Caco-2 (cell line): ENCODE results near the gene SRPK2. TPM values are rescaled to one million over a fixed set of nuclear protein-coding genes. Genes with fewer than 3 reads are reported as not detected.
"Not testable (repeated sequence)": the region's sequence is repeated elsewhere in the genome, so short reads cannot be mapped to it uniquely, and the experiment has no call there.

Source experiments
- BruUV-seq: library from RNA; stranded (reverse); fragments of 400-500 nt; replicated peaks from 2 replicates; lab custom pipeline; 2021; lab: Mats Ljungman, UMichigan
- CTCF ChIA-PET: fragments of 300-600 bp; sonication (Branson Sonifier 250); formaldehyde crosslinking; loops from one replicate; lab custom pipeline; 2022; ENCODE audit warnings: antibody characterized with exemption; lab: Charles Lee
- POLR2A ChIA-PET: fragments of 300-600 bp; sonication (Branson Sonifier 250); formaldehyde crosslinking; loops from one replicate; lab custom pipeline; 2022; ENCODE audit warnings: antibody characterized with exemption; lab: Charles Lee
- DNase-seq, 2 experiments: peaks; one replicate each; pipeline versions ENCODE4 v3.0.0 to v3.0.0-alpha.2; 2020 to 2022
- H3K27me3 ChIP-seq: replicated peaks from 2 replicates; pipeline ENCODE4 v1.6.0; 2011; ENCODE audit warnings: low read length; ENCODE audit not compliant: control insufficient read depth, insufficient read depth
- H3K36me3 ChIP-seq: 2 replicates; pipeline ENCODE4 v1.5.1; 2011; ENCODE audit warnings: low read length; ENCODE audit not compliant: control insufficient read depth, insufficient read depth
- H3K4me1 ChIP-seq: fragments of 250-450 bp; sonication (Bioruptor Pico); 2 replicates; pipeline ENCODE4 v1.5.1; 2020; ENCODE audit warnings: mild to moderate bottlenecking
- H3K4me3 ChIP-seq: 2 replicates; pipeline ENCODE4 v1.5.1; 2011; ENCODE audit warnings: low read depth, mild to moderate bottlenecking, control low read depth, low read length
- H3K9me3 ChIP-seq: fragments of 250-450 bp; sonication (Bioruptor Pico); 2 replicates; pipeline ENCODE4 v1.5.1; 2020; ENCODE audit warnings: mild to moderate bottlenecking, moderate library complexity
- H3K27ac Mint-ChIP-seq: one replicate; pipeline ENCODE4 v1.8.0; 2022; ENCODE audit warnings: mixed read lengths; ENCODE audit not compliant: unreplicated experiment
- H3K27me3 Mint-ChIP-seq: one replicate; pipeline ENCODE4 v1.8.0; 2022; ENCODE audit warnings: mixed read lengths; ENCODE audit not compliant: insufficient read depth, unreplicated experiment
- H3K36me3 Mint-ChIP-seq: one replicate; pipeline ENCODE4 v1.8.0; 2022; ENCODE audit warnings: mild to moderate bottlenecking, mixed read lengths; ENCODE audit not compliant: insufficient read depth, unreplicated experiment
- H3K4me1 Mint-ChIP-seq: one replicate; pipeline ENCODE4 v1.8.0; 2022; ENCODE audit warnings: low read depth, mixed read lengths; ENCODE audit not compliant: unreplicated experiment
- H3K4me3 Mint-ChIP-seq: one replicate; pipeline ENCODE4 v1.8.0; 2022; ENCODE audit warnings: mild to moderate bottlenecking, moderate library complexity, mixed read lengths; ENCODE audit not compliant: unreplicated experiment
- H3K9me3 Mint-ChIP-seq: one replicate; pipeline ENCODE4 v1.8.0; 2022; ENCODE audit warnings: mixed read lengths; ENCODE audit not compliant: unreplicated experiment
- CTCF ChIP-seq, 2 experiments: fragments of 200-600 bp in 1 of 2; IDR thresholded peaks; 1 replicate in 1 of 2; 2 replicates in 1 of 2; pipeline versions ENCODE4 v1.5.1 to v1.8.0; 2011 to 2022; ENCODE audit warnings: antibody characterized with exemption in 1 of 2, control low read depth in 1 of 2, inconsistent platforms in 1 of 2, low read depth in 1 of 2, low read length in 1 of 2, mild to moderate bottlenecking in 1 of 2, moderate library complexity in 1 of 2; ENCODE audit not compliant: insufficient read depth in 1 of 2, severe bottlenecking in 1 of 2, unreplicated experiment in 1 of 2
- intact Hi-C: fragments of 100-400 bp; cut with micrococcal nuclease; formaldehyde crosslinking; loops from one replicate; pipeline ENCODE4 v1.10.0; 2022; ENCODE audit not compliant: unreplicated experiment
- total RNA-seq: library from RNA; stranded (reverse); gene quantifications from 2 replicates; pipeline ENCODE4 v1.2.3, GENCODE V29; 2022

Gene SRPK2
- total RNA-seq, 1 experiment from 2014 or later: 39.9 TPM

DNA sequence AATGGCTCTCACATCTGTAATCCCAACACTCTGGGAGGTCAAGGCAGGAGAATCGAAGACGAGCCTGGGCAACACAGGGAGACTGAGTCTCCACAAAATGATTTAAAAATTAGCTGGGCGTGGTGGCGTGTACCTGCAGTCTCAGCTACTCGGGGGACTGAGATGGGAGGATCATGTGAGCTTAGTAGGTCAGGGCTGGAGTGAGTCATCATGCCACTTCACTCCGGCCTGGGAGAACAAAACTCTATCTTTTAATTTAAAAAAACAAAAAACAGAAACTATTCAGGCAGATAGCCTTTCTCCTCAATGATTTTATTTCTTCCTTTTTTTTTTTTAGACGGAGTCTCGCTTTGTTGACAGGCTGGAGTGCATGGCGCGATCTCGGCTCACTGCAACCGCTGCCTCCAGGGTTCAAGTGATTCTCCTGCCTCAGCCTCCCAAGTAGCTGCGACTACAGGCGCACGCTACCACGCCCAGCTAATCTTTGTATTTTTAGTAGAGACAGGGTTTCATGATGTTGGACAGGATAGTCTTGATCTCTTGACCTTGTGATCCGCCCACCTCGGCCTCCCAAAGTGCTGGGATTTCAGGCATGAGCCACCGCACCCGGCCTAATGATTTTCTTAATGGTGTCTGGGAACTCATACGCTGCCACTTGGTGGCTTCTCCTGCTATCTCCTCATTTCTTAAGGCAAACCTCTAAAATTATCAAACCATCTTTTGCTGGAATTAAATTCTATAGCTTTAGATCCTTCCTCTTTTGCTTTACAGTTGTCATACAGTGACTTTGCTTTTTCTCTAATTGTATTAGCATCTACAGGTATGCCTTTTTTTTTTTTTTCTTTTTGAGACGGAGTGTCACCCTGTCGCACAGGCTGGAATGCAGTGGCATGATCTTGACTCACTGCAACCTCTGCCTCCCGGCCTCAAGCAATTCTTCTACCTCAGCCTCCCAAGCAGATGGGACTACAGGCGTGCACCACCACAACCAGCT is 22.9 kb downstream of the SRPK2 start:
- H3K9me3 Mint-ChIP-seq: no peaks in the 10 kb centered on the region
- ChIA-PET POLR2A (no interaction called here), CTCF (no interaction called here)
- no peaks in the 10 kb centered on the region for H3K27me3 Mint-ChIP-seq
- no TSS peak for BruUV-seq
- H3K4me3 Mint-ChIP-seq: no peak overlapping the region
- DNase-seq: no peak
- no peaks in the 10 kb centered on the region for H3K27me3 ChIP-seq
- no peak overlapping the region for H3K4me3 ChIP-seq
- no peaks in the 10 kb centered on the region for H3K36me3 ChIP-seq
- no peak for TF ChIP-seq CTCF (IDR thresholded peaks at IDR 0.05; ENCODE audit: insufficient read depth in 1 of 2, low read depth in 1 of 2, low read length in 1 of 2, severe bottlenecking in 1 of 2, unreplicated experiment in 1 of 2)
- H3K4me1 ChIP-seq: peaks cover 15% of the 10 kb centered on the region
- no peaks in the 10 kb centered on the region for H3K4me1 Mint-ChIP-seq
- H3K27ac Mint-ChIP-seq: no peak overlapping the region
- intact Hi-C loops: no loop called here
- no peaks in the 10 kb centered on the region for H3K9me3 ChIP-seq
- peaks cover 8% of the 10 kb centered on the region for H3K36me3 Mint-ChIP-seq

- H3K36me3 ChIP-seq: no peaks in the 10 kb centered on the region
- TF ChIP-seq CTCF (IDR thresholded peaks at IDR 0.05; ENCODE audit: insufficient read depth in 1 of 2, low read depth in 1 of 2, low read length in 1 of 2, severe bottlenecking in 1 of 2, unreplicated experiment in 1 of 2): no peak
- Mint-ChIP-seq H3K9me3 (no peaks in the 10 kb centered on the region), H3K4me3 (no peak overlapping the region), H3K36me3 (peaks cover 8% of the 10 kb centered on the region), H3K27me3 (no peaks in the 10 kb centered on the region), H3K27ac (no peak overlapping the region), H3K4me1 (no peaks in the 10 kb centered on the region)
- no peak overlapping the region for H3K4me3 ChIP-seq
- H3K27me3 ChIP-seq: no peaks in the 10 kb centered on the region
- DNase-seq: no peak
- CTCF ChIA-PET: no interaction called here
- no peaks in the 10 kb centered on the region for H3K9me3 ChIP-seq
- intact Hi-C loops: no loop called here
- POLR2A ChIA-PET: no interaction called here
- H3K4me1 ChIP-seq: peaks cover 15% of the 10 kb centered on the region
- BruUV-seq: no TSS peak
Observed at GRCh38 chr7:105364684-105365083, 24.0 kb downstream of the SRPK2 start.

- H3K27ac Mint-ChIP-seq, CTCF ChIA-PET: not testable (repeated sequence)
Observed at GRCh38 chr7:105363657-105364056, 25.1 kb downstream of the SRPK2 start.

DNA sequence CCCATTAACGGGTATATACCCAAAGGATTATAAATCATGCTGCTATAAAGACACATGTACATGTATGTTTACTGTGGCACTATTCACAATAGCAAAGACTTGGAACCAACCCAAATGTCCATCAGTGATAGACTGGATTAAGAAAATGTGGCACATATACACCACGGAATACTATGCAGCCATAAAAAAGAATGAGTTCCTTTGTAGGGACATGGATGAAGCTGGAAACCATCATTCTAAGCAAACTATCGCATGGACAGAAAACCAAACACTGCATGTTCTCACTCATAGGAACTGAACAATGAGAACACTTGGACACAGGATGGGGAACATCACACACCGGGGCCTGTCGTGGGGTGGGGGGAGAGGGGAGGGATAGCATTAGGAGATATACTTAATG is 26.0 kb downstream of the SRPK2 start:
- H3K27me3 Mint-ChIP-seq, BruUV-seq, H3K36me3 Mint-ChIP-seq, H3K36me3 ChIP-seq, DNase-seq, H3K4me1 ChIP-seq, H3K4me3 Mint-ChIP-seq, POLR2A ChIA-PET, CTCF ChIA-PET, H3K4me3 ChIP-seq, H3K4me1 Mint-ChIP-seq, H3K9me3 Mint-ChIP-seq, H3K9me3 ChIP-seq, H3K27ac Mint-ChIP-seq, intact Hi-C loops, H3K27me3 ChIP-seq: not testable (repeated sequence)

More at GRCh38 chr7:105363657-105364056, 25.1 kb downstream of the SRPK2 start:
- H3K36me3 Mint-ChIP-seq, H3K36me3 ChIP-seq, BruUV-seq, H3K4me3 ChIP-seq, H3K27me3 ChIP-seq, POLR2A ChIA-PET, H3K4me1 Mint-ChIP-seq, H3K9me3 ChIP-seq, H3K4me3 Mint-ChIP-seq, intact Hi-C loops, H3K9me3 Mint-ChIP-seq, DNase-seq, H3K27me3 Mint-ChIP-seq: not testable (repeated sequence)
- H3K4me1 ChIP-seq: peaks cover 19% of the 10 kb centered on the region

GRCh38 chr7:105361995-105362394 is 26.7 kb downstream of the SRPK2 start:
- POLR2A ChIA-PET, H3K4me3 Mint-ChIP-seq, BruUV-seq, DNase-seq, H3K4me1 ChIP-seq, CTCF ChIA-PET, H3K27me3 Mint-ChIP-seq, H3K27me3 ChIP-seq, H3K4me3 ChIP-seq, H3K4me1 Mint-ChIP-seq, H3K9me3 ChIP-seq, H3K27ac Mint-ChIP-seq, H3K36me3 ChIP-seq, H3K9me3 Mint-ChIP-seq, intact Hi-C loops: not testable (repeated sequence)
- H3K36me3 Mint-ChIP-seq: peaks cover 13% of the 10 kb centered on the region
